Measurements from ENCODE around the gene RPTOR.
A peak's percentile ranks its signal among the peaks of the same experiment; 100 is the strongest.
"Not testable (repeated sequence)": the region's sequence is repeated elsewhere in the genome, so short reads cannot be mapped to it uniquely, and the experiment has no call there.

RPTOR gene

DNA sequence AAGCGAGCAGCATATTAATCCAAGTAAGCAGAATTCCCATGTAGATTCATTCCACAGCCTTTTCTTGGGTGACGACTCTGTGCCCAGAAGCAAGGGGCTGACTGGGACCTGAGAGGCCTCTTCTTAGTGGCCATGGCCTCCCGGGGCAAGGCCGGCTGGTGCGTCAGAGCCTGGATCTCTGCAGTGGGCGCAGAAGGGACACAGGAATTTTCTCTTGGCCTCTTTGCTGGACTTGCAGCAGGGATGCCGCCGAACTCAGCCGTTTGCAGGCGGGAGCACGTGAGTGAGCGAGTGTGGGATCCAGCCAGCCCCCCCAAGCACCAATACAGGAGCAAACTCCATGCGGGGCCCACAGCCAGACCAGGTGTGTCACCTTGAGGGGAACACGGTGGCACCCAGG, 151.8 kb downstream of the RPTOR start:
- DNase-seq: no peak

DNA sequence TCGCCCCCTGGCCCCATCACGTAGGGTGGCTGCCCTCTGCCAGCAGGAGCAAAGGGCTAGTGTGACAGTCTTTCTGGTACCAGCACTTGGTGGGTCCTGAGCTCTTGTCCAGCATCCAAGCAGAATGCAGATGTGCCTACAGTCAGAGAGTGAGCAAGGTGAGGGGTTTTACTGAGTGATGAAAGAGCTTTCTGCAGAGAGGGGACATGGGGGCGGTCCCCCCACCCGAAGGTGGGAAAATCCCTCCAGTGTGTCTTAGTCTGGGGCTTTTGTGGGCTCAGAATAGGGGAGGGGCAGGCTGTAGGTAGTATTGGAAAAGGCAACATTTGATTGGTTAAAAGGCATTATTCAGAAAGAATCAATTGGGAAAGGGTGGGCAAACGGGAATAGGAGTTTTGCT, 152.3 kb downstream of the RPTOR start:
- no peak for DNase-seq

DNA sequence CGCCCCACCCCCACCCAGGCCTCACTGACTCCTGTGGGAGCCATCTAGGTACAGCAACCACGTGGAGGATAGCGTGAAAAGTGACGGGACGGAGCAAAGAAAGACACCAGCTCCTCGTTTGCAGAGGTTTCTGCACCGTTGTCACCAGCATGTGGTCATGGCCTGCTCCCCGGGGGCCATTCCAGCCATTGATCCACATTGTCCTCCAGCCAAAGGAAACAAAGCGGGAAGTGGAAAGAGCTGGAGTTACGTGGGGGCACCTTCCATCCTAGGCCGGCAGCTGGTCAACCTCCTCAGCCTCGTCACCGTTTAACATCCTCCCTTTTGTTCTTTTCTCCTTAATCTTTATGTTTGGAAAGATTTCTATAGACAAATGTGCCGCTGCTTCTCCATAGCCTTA, 153.7 kb downstream of the RPTOR start:
- no peak for DNase-seq

DNA sequence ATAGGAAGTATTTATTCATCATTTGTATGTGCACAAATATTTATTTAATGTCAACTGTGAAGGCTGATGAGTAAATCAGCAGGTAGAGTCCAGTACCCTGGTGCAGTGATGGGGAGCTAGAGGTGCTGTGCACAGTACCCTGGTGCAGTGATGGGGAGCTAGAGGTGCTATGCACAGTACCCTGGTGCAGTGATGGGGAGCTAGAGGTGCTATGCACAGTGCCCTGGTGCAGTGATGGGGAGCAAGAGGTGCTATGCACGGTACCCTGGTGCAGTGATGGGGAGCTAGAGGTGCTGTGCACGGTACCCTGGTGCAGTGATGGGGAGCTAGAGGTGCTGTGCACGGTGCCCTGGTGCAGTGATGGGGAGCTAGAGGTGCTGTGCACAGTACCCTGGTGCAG, 154.6 kb downstream of the RPTOR start:
- DNase-seq: not testable (repeated sequence)

DNA sequence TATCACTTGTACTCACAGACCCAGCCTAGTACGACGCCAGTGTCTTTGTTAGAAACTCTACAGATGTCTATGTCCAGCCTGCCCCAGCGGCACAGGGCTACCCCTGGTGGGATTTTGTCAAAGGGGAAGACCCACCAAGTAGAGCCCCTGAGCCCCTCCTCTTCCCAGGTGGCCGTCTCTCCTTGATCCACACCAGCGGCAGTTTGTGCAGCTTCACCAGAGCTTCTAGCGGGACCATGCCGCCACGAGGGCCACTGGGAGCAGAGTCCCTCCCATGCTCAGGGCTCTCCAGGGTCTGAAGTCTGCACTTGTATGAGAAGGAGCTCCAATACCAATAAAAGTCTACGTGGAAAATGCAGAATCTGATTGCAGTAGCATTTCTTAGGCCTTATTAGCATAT, 157.1 kb downstream of the RPTOR start:
- DNase-seq: no peak

DNA sequence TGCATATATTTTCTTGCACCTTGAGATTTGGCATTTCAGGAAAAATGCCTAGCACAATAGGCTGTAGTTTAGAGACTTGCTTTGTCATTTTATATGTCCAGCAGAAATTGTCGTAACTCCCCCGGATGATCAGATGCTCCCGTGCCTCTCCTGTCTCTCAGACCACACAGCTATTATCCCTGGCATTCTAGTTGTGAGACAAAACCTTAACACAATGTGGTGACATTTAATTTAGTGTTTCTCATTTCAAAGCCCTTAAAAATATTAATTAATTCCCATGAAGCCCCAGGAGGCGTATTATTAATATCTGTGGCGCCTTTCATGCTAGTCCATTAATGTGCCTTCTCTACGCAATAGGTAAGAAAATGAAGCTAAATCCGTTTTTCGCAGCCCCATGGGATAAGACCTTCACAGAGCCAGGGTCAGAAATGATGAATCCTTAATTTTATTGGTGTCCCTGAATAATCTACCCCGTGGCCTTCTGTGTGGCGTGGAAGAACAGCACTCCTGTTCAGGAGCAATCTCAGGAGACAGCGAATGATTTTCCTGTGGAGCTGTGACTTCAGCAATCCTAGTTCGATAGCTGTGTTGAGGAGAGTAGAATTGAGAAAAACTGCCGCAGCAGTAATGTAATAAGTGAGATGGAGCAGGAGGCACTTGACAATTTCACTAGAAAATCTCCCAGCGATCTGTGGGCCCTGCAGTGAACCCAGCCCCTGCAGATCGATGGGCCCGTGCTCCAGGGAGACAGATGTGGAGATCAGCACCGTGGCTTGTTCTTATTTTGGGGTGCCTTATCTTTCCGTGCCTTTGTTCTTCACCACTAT, 157.9 kb downstream of the RPTOR start:
- no peak for DNase-seq

DNA sequence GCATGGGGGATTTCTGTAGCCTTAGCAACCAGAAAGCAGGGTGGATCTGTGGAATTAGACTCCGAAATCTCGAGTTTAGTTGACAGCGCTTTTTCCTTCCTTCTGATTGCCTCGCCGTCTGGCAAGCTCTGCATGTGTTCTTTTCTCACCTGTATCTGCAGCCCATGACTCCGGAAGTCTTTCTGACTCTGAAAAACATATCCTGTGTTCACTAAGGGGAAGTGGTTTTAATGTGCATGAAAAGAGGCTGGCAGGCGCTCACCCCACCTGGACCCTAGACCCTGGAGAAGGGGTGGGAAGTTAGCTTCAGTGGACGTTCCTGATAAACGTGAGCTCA, 158.5 kb downstream of the RPTOR start:
- DNase-seq: no peak

DNA sequence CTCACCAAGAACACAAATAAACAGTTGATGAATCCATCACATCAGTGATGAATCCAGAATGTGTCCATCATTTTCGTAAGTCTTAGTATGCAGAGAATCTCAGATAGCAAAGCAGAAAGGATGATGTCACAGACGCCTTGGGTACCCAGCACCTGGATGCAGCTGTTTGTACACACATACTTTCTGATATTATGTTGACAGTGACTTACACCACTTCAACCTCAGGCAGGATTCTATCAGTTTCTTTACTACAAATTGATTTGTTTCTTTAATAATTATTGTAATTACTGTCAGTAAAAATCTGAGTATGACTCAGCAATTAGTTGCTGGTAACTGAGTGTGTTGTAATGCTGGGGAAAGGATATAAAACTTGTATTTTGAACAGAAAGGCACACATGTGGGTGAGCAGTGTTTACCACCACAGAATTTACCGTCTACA, 159.8 kb downstream of the RPTOR start:
- DNase-seq: no peak

DNA sequence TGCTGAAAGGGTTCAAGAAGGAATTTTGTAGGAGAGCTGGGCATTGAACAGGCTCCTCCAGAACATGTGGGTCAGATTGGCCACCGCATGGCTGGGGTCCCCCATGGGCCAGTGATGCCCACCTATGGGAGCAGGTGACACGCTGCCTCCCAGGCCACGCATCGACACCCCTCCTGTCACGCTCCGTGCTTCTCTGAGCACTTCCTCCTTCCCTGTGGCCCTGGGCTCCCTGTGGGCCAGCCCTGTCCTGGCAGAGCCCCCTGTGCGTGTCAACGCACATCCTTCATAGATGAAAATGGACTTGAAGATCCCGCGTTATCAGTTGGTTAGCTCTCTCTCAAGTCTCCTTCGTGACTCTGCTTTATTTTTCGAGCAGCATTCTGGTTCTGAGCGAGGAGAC, 160.3 kb downstream of the RPTOR start:
- no peak for DNase-seq

DNA sequence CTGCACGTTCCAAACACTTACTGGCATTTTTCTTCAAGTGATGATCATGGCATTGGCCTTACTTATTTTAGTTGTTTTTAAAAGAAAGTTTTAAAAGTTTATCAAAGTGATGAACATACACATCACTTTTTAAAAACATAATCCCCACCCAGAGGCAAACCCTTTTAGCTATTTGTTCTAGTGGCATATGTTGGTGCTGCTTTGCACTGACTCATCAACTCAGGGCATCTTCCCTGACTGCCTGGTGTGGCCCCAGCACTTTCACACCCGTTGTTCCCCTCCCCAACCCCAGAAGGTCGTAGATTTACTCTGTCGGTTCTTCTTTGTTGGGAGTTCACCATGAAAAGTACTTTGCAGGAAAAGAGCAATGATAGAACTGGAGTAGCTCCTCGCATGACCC, 161.3 kb downstream of the RPTOR start:
- no peak for DNase-seq

DNA sequence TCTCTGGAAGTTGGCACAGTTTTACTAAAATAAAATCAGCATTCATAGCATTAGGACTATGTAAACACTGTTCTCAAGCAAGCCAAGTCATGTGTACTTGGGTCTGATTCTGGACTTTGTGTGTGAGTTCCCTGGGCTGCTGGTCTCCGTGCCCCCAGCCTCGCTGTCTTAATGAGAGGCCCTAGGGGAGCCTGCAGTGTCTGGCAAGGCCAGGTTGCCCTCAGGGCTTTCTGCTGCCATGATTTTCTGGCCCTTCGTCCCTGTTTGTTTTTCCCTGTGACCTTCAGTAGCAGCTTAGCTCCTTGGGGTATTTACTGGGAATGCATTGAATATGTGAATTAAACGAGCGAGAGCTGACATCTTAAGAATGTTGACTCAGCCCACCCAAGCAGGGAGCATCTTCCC, 161.8 kb downstream of the RPTOR start:
- DNase-seq: no peak

DNA sequence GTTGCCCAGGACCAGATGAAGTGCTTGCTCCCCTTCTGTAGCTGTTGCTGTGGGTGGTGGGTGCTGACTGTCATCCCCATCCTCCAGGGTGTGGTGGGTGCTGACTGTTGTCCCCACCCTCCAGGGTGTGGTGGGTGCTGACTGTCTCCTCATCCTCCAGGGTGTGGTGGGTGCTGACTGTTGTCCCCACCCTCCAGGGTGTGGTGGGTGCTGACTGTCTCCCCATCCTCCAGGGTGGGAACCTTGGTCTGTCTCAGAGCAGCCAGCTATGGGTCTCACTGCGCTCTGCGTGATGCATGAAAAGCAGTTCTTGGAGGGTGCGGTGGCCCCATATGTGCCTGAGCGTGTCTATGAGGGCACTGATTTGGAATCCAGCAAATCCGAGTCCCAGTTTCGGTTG, 163.8 kb downstream of the RPTOR start:
- DNase-seq: no peak

DNA sequence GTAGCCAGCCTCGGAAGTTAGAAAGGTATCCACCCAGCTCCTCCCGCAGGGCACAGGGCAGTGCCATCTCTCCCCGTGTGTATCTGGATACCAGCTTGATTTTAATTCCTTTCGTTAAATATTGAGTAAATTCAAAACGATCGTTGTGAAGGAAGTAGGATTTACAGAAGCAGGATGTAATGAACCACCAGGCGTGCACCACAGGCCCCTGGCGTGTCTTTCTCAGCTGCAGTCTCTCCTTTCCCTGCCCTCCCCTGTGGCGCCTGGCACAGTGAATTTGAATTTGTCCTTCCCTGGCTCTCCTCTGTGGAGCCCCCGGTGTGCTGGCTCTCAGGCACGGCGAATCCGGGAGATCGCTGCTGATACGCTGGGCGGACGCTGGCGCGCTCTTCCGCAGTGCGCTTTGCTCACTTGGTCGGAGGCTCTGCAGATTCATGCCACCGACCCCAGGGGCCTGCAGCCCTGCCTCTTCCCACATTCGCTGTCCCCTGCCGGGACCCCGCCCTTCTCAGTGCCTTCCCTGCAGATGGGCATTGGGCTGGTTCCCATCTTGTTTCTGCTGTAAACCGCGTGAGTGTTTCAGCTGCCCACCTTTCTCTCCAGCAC, 164.6 kb downstream of the RPTOR start:
- no peak for DNase-seq

DNA sequence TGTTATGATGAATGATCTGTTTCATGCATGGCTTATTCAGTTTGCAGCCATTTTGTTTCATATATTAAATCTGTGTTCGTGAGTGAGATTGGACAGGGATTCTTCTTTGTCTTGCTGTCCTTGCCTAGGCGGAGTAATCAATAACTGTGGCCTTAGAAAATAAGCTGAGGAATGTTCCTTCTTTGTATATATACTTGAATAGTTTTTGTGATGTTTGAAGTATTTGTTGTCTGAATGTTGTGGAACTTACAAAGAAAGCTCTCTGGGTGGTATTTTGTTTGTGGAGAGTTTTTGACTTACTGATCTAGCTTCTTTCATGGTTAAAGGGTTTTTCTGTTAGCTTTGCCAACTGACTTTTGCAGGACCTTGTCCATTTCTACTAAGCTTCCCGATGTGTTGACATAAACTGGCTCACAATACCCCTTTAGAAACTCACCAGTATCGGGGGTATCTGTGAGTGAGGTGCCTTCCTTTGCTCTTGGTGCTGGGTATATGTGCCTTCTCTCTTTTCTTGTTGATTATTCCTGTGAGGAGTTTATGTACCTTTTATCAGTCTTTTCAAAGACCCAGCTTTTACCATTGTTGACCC, 166.2 kb downstream of the RPTOR start:
- no peak for DNase-seq

DNA sequence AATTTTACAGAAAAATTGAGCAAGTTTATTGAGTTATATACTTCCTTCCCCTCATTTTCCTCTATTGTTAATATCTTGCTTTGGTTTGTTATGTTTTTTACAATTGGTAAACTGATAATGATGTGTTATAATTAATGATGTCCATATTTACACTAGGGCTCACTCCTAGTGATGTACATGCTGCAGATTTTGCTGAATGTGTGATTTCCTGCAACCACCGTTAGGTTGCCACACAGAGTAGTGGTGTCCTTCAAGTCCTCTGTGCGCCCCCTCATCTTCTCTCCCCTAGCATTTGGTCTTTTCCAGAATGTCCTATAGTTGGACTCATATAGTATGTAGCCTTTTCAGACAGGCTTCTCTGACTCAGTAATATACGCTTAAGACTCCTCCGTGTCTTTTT, 167.5 kb downstream of the RPTOR start:
- DNase-seq: no peak

DNA sequence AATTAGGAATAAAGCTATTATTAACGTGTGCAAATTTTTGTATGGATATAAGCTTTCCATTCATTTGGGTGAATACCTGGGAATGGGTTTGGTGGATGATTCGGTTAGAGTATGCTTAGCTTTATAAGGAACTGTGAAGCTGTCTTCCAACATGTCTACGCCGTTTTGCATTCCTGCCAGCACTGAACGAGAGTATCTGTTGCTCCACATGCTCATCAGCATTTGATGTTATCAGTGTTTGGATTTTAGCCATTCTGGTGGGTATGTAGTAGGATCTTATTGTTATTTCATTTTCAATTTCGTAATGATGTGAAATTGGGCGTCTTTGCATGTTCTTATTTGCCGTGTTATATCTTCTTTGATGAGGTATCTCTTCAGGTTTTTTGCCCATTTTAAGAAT, 168.0 kb downstream of the RPTOR start:
- DNase-seq: no peak

DNA sequence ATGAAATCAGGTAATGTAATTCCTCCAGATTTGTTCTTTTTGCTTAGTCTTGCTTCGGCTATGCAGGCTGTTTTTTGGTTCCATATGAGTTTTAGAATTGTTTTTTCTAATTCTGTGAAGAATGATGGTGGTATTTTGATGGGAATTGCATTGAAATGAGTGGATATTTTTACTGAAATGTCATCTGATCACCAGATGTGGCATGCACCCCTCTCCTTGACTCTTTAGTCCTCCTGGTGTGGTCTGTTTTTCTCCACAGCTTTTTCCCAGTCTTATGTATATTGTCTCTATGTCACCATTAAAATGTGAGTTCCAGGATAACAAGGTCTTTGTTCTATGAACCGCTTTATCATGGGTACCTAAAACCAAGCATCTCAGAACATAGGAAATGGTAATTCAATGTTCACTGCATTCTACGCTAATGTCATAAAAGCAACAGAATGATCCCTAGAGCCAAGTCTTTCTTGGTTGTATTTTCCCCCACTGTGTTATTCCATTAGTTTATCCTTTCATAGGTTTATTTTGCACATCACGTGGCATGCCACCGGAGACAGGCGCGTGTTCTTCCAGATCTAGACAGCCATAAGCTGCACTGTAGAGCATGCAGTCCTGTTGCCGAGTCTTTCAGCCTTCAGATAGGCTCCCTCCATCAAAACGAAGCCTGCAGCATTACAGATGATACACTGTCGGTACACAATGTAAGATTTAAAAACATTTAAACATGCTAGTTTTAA, 172.5 kb downstream of the RPTOR start:
- DNase-seq: no peak

DNA sequence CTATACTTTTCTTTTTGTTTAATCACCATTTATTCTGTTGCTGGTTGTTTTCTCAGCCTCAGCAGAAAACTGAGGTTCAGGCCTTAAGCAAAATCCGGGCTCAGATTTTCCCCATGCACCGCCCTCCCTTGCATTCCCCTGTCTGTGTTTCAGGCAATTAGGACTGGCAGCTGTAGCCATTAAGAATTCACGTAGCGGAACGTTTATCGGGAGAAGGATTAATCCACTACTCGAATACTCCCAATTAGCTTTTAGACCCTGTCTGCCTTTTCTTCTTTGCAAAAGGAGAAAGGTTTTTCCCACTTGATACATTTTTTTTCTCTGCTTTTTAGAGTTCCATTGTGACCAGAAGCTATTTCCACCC, 173.1 kb downstream of the RPTOR start:
- peak; percentile 51 for DNase-seq

DNA sequence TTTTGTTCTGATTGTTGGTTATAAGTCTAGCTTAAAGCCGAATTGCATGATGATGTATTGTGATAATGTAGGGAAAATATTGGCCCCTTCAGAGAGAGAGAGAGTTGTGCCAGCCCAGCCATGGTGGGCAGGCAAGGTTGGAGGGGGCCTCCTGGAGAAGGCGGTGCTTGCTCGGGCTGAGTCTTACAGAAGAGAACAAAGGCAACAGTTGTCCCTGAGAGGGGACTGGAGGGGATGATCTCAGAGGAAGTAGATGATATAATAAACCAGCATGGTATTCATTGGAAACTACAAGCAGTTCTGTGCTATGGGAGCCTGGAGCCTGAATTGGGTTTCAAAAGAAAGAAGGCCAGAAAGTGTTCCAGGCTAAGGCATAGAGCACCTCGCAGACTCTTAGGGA, 173.8 kb downstream of the RPTOR start:
- no peak for DNase-seq

DNA sequence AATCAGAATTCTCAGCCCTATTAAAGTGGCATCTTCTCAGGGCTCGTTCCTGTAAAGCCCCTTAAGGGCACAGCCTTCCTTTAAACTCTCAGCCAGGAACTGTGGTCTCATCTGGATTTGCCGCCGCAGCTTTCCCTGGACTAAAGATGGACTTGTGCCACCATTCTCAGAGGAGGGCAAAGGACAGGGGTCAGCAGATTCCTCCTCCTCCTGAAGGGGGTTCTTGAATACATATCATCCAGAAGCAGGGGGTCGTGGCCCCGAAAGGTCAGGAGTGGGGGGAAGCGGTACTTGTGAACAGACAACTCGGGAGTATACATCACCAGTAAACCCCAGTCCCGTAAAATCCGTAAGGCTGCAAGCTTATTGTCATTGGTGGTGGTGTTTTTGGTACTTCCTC, 174.8 kb downstream of the RPTOR start:
- DNase-seq: no peak

DNA sequence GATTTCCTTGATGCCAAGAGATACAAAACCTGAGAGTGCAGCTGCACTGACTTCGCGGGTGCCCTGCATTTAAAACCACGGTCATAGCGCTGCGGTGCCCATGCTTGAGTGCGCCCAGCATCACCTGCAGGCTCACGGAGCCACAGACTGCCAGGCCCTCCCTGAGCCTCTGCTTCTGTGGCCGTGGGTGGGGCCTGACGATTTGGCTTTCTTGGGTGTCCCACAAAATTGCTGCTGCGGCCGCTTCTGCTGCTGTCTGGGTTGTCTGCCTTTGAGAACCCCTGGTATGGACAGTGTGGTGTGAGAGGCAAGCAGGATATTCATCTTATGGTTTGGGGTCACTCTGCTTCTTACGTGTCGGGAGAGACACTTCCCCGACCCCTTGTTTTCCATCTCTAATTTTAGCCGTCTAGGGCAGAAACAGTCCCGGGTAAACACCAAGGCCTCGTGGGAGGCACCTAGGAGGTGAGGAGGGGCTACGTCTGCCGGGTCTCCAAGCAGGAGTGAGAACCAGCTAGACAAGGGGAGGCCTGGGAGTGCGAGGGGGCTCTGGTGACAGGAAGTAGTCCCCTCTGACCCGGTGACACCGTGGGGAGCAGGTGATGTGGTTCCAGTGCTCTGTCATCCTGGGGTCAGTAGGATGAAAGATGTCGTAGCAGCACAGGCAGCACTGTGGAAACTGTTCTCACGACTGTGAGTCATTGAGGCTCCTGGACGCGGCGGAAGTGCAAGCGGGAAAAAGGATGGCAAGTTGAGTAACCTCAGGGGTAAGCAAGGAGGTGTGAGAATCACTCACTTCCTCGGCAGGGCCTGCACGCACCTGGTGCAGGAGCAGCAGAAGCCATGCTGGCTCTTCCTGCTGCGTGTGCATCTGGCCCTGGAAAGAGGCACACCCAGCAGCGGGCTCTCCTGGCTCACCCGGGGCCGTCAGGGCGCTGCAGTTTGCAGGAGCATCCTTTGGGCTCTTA, 176.3 kb downstream of the RPTOR start:
- peak; percentile 56 for DNase-seq

DNA sequence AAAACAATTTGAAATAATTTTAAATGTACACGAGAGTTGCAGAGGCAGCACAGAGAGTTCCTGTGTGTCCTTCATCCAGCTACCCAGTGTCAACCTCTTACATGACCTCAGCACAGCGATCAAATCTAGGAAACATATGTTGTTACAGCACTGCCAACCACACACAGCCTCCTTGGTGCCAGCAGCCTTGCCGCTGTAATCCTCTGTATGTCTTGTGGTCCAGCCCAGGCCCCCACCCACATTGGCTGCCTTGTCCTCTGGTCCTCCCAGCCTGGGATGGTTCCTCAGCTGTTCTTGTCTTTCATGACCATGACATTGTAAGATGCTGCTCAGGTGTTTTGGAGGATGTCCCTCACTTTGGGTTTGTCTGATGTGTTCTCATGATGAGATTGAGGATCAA, 178.0 kb downstream of the RPTOR start:
- no peak for DNase-seq

DNA sequence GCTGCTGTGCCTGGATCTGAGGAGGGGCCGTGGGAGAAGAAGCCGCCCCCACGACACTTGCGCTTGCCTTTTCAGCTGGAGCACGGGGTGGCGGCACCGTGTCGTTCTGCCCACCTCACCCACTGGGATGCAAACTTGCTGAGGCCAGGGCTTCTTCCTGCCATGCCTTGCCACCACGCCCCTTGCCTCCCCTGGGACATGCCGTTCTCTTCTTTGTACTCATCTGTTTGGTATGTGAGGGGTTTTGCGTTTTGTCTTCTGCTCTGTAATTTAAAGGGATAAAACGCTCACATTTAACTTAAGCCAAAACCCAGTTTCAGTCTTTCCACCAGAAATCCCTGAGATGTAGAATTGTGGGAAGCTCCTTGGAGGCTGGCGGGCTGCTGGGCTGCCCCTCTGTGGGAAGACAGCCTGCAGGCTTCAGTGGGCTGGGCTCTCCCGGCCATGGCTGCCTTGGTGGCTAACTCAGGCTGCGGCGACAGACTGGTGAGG, 180.2 kb downstream of the RPTOR start:
- no peak for DNase-seq
